GM19328 (cell line): ENCODE measurements around the gene ZNF804B.
"Not testable (repeated sequence)": the region's sequence is repeated elsewhere in the genome, so short reads cannot be mapped to it uniquely, and the experiment has no call there.

ENCODE experiments used
- ATAC-seq: cut with Tn5 transposase; IDR thresholded peaks from one replicate; pipeline ENCODE4 v1.9.1; 2021; ENCODE audit warnings: mild to moderate bottlenecking, moderate library complexity; ENCODE audit not compliant: unreplicated experiment

Gene ZNF804B

DNA sequence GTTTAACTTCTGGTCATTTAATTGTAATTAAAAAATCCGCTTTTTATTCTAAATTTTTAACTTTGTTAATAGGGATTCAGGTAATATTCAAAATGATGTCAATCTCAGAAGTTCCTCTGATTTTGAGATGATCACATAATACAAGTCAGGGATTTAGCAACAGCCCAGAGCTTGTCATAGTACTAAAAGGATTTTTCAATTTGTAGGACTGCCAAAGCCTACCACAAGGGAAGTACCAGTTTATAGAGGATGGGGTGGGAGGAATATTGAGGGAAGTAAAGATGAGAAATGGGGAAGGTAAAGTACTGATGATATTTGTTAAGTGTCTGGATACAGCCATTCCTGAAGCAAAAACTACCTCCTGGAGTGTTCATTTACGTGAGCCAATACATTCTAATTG lies 314.3 kb downstream of the ZNF804B start:
- no peak for ATAC-seq

DNA sequence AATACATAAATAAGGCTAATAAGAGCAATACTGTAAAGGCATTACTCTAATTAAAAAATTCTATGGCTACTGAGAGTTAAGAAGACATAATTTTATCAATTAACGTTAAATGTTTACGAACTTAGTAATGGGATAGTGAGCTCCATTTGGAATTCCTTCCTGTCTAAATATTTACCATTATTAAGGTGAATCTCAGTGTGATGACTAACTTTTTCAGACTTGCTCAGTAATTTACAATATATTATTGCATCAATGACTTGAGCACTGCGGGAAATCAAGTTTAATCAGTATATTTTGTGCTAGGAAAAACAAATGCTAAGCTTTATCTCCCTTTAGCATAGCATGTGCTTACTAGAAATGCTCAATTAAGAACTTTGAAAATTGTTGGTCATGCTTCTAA lies 318.5 kb downstream of the ZNF804B start:
- no peak for ATAC-seq

DNA sequence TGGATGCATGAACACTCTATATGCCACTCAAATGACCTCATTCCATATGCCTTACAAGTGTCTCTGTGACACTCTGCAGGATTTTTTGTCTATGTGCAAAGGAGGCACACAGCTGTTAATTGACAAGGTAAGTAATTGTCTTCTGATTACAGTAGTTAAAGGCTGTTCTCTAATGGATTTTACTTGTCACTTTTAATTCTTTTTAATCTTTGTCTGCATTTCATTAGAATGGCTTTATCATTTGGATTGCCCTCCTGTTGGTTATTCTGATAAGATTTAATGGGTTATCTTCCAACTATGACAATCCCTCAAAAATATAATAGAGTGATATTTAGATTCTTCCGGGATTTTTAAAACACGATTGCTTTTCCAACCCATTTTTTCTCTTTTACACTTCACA lies 326.1 kb downstream of the ZNF804B start:
- no peak for ATAC-seq

DNA sequence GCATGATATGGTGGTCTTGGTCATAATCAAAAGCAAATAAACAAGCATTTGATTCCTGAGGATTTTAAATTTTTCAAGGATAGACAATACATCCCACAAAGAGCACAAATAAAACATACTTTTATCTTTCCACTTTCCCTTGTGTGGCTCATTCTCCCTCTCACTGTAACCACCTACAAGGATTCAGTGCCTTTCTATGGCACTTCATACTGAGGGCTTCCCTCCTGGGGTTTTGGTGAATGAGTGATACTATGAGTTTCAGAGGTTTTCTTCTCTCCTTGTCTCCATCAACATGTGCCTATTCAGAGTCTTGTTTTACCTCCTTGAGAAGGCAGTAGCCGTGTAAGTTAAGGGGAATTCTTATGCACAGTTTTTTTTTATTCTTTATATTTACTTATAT lies 332.1 kb downstream of the ZNF804B start:
- no peak for ATAC-seq

GRCh38 chr7:89094269-89094668 lies 334.8 kb downstream of the ZNF804B start:
- ATAC-seq = no peak

DNA sequence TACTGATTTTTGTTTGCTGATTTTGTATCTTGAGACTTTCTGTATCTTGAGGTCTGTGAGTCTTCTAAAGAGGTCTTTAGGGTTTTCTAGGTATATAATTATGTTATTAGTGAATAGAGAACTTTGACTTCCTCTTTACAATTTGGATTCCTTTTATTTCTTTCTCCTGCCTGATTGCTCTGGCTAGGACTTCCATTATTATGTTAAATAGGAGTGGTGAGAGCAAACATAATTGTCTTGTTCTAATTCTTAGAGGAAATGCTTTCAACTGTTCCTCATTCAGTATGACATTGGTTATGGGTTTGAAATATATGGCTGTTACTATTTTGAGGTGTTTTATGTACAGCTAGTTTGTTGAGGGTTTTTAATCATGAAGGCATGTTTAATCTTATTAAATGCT lies 344.1 kb downstream of the ZNF804B start:
- no peak for ATAC-seq

DNA sequence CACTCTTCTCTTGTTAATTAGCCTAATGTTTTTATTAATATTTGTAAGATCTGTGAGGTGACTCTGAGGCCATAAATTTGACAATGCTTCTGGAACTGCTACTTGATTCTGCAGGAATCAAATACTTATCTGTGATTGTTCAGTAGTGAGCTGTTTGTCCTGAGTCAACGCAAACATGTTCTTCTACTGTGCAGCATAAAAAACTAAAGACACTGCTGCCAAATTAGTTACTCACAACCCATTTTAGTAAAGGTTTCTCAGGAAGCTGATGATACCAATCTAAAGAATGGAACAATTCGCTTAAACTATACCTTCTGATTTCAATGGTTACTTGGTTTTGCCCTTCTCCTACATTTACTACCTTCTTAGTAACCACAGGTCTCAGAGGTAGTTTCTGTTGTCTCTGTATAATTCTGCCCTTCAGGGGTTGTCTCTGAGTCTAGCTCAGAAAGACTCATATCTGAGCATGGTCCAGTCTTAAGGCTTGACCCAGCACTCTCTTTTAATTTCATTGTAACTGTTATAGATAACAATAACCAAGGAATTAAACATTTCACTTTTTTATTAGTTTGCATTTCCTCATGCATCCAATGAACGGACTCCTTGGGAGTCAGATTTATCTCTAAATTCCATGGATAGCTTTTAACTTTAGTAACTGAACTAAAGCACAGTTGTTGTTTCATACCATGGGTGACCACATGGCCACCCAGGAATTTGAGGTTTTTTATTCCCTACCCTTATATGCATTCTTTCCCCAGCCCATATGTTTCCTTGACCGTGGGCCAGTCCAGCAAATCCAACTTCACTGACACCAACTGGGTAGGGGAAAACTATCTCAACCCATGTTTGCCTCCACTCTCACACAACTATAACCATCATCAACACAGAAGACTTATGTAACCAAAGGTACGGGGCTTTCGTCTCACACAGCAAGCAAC lies 345.5 kb downstream of the ZNF804B start:
- ATAC-seq = no peak

DNA sequence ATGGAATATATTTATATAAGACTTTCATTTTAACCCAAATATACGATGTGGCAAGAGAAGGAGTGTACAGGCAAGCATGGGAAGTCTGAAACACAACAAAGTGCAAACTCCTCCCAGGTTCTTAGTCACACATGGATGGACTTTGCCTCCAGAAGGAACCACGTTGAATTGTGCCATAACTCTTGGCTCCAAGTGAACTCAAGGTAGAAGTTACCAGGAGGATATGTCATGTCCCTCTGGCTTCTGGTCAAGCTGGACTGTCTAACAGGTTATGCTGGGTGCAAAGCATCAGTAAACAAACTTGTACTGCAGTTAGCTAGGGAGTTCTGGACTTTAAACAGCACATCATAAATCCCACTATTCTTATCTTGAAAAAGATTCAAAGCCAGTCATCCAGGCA lies 364.4 kb downstream of the ZNF804B start:
- ATAC-seq = no peak

GRCh38 chr7:89129600-89130375 lies 370.3 kb downstream of the ZNF804B start:
- ATAC-seq = no peak

- no peak for ATAC-seq
Observed at GRCh38 chr7:89133357-89133756, 373.9 kb downstream of the ZNF804B start.

- no peak for ATAC-seq
Observed at GRCh38 chr7:89133819-89134218, 374.3 kb downstream of the ZNF804B start.

GRCh38 chr7:89145801-89146200 lies 386.3 kb downstream of the ZNF804B start:
- no peak for ATAC-seq

DNA sequence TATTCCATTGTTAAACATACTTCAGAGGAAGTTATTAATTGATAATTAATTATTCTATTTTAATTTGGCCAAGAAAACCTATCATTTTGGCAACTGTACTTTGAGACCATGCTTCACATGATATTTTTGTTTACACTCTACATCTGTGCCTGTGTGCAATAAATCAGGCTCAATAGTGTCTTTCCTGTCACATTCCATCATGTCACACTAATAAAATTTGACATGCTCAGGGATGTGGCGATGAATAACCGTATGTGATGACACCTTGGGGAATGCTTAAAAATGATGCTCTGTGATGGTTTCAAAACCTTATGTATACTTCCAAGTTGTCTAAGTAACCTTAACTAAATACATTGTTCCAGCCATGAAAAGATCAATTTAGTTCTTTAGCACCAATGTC lies 400.6 kb downstream of the ZNF804B start:
- ATAC-seq = no peak

DNA sequence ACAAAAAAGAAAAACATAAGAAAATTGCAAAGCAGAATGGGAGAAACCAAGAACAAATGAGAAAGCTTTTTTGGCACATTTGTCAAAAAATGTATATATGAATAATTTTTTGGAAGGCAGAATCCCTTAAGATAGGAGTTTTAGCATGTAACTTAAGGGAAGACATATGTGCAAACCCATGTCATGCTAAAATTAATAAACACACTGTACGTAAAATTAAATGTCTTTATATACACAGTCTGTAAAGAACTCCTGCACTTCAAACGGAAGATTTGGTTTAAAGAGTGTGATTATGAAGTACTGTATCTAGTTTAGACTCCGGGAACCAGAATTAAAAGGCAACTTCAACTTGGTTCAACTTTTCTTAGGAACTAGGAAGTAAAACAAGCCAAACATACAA lies 405.9 kb downstream of the ZNF804B start:
- no peak for ATAC-seq

DNA sequence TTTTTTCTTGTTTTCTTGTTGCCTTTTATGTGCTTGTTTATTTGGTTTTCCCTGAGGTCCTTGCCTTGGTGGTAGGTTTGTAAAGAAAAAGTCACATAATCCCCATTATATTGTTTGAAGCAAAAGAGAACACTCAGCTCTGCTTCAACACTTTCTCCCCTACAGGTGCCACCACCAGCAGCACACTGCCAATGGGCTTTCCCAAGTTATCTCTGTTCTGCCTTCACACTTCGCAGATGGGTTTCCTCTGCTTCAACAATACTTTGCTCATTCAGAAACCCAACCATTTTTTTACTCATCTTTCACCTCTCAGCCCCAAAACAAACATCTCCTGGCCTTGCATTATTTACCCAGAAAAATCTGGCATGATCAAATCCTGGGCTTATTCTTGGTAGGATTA lies 411.1 kb downstream of the ZNF804B start:
- ATAC-seq = no peak

GRCh38 chr7:89182116-89182515 lies 422.6 kb downstream of the ZNF804B start:
- ATAC-seq = no peak

DNA sequence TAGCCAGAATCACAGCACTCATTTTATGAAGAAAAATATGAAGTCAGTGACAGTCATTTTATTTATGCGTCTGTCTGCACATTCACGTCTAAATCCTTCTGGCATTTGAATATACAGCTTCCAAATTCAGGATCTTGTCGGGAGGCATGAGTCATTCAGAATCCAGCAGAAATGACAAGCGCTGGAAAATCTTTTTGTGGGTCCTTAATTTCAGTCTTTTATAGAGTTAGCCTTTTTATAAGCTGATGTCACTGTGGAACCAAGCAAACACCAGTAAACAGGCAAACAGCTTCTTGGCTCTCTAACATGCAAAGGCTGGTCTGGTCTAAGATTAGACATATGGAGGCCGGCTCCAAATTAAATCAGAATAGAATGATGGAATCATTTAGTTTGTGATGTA lies 424.2 kb downstream of the ZNF804B start:
- no peak for ATAC-seq

- ATAC-seq = no peak
Observed at GRCh38 chr7:89200758-89201157, 441.3 kb downstream of the ZNF804B start.

DNA sequence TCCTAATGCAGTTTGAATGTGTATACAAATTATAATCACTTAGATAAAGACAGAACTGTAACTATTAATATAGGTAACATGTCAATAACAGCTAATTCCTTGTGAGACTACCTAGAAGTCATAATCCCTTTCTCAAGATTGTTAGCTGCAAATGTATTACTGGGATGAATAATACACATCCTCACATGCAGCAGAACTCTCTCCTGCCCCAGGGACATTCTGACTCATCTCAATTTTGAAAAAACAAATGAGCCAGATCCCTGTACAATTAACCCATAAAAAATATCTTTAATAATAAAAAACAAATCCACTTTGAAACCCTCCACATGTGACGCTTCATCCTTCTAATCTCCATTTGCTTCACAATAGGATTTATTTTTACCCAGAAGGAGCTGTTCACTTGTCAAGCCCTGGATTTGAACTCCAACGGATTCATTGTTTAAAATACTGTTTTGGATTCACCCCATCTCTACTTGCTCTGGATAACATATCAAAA lies 464.4 kb downstream of the ZNF804B start:
- ATAC-seq = no peak

- ATAC-seq = not testable (repeated sequence)
Observed at GRCh38 chr7:89228688-89229171, 469.2 kb downstream of the ZNF804B start.

DNA sequence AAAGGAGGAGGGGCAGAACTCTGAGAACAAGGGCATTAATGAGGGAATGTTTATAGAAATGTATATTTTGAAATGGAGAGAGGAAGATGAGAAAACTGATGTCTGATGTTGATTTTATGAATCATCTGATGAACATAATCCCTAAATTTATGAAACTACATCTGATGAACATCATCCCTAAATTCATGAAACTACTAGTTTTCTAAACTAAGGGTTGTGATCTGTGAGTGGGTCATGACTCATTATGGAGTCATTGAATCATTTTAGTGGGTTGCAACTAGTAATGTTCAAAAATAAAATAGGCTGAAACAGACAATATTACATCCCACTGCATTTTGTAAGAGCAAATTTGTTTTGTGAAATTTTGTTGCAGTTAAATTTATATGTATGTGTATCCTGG lies 478.7 kb downstream of the ZNF804B start:
- no peak for ATAC-seq

DNA sequence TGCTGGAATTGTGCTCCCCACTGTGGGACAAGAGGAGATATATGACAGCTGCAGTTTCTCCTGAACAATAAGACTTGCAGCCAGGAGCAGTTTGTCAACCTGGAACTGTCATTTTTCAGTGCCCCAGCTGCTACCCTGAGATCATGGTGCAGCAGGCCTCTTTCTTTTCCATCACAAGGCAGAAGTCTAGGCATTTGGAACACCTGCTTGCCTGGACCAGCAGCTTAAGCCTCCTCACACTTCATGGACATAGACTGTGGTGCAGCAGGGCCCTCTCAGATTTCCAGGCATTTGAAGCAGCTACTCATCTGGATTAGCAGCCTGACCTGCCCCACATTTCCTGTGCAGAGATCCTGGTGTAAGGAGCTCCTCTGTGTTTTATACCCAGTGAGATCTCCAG lies 486.7 kb downstream of the ZNF804B start:
- ATAC-seq = no peak
